ENCODE results near the gene ZFAND2A.
"Not testable (repeated sequence)": the region's sequence is repeated elsewhere in the genome, so short reads cannot be mapped to it uniquely, and the experiment has no call there.

Gene ZFAND2A

DNA sequence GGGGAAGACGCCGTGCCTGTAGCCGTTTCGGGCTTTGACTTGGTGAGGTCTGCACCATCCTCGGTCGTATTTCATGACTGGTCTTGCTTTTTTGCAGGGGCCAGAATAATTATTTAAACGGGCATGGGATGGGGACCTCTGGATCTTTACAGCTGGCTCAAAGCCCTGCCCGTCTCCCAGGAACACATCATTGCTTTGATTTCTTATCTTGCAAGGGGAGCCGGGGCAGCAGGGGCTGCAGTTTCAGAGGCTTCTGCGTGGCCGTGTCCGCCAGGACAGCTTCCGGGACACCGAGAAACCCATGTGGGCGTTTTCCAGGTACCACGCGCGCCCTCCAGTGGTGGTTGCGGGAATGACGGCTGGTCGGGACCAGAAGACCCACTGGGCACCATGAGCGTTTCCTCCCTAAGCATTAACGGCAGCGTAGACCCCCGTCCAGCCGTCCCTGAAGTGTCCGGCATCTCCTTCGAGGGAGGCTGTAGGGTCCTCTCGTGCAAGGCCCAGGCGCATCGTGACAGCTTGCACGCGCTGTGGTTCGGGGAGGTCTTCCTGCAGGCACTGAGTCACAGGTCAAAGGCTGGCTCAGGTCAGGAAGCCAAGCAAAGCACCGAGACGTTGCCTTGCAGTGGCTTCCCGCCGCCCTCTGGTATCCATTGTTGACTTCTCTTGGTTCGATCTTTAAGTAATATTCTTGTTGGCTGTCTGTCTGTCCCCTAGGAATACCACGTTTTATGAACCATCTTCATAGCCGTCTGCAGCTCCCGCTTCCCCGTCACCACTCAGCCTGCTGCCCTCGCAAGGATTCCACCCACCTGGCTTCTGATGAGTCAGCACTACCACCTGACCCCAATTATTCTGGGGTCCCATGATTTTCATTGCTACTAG is 16.2 kb upstream of the ZFAND2A start:
- peak; percentile 95 for FAIRE-seq
- DNase-seq (ENCODE audit: insufficient read length, low spot score): peak; percentile 95

- DNase-seq (ENCODE audit: insufficient read length, low spot score) (no peak), FAIRE-seq (no peak)
Measured at GRCh38 chr7:1175597-1175966, 15.6 kb upstream of the ZFAND2A start.

- no peak for DNase-seq (ENCODE audit: insufficient read length, low spot score)
- peak; percentile 16 for FAIRE-seq
Measured at GRCh38 chr7:1174881-1175596, 15.0 kb upstream of the ZFAND2A start.

GRCh38 chr7:1174002-1174401 is 14.0 kb upstream of the ZFAND2A start:
- DNase-seq (ENCODE audit: insufficient read length, low spot score): no peak
- FAIRE-seq: no peak

DNA sequence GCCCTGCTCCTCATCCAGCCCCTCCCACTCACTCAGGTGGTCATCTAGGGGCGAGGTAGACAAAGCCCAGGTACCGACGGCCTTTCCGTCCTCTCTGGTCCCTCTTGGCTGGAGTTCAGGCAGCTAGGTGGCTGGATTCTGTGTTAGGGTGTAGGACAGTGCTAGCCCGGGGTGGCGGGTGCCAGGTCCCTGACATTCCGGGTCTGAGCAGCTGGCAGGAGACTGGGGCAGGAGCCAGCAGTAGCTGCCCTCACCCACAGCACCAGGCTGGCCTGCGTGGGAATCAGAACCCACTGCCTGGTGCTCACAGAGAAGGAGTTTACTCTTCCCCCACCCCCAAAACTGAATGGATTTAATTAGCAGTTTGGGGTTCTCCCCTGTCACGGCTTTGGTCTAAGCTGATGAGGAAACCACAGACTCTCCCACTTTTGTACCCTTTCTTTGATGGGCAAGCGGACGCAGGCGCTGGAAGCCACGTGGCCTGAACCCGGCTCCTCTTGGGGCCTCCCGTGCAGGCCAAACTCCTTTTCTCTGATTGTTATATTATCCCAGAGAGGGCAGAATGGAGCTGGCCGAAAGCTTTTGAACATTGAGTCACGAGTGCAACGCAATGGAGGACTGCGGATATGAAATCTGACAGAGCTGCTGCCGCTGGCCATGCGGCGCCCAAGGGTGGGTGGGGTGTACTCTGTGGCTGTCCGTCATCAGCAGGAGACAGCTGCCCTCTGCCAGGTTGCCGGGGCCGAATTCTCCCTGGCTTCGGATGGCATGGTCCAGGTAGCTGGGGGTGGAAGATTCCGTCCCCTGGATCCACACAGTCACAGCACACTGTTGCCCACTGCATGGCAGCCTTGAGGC is 12.9 kb upstream of the ZFAND2A start:
- DNase-seq (ENCODE audit: insufficient read length, low spot score) (no peak), FAIRE-seq (no peak)

DNA sequence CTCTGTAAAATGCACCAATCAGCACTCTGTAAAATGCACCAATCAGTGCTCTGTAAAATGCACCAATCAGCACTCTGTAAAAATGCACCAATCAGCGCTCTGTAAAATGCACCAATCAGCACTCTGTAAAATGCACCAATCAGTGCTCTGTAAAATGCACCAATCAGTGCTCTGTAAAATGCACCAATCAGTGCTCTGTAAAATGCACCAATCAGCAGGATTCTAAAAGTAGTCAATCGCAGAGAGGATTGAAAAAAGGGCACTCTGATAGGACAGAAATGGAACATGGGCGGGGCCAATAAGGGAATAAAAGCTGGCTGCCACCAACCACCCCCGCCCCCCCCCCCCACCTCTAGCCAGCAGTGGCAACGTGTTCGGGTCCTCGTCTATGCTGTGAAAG is 11.5 kb upstream of the ZFAND2A start:
- not testable (repeated sequence) for FAIRE-seq; DNase-seq (ENCODE audit: insufficient read length, low spot score)

- FAIRE-seq (no peak), DNase-seq (ENCODE audit: insufficient read length, low spot score) (no peak)
Measured at GRCh38 chr7:1170741-1171501, 10.9 kb upstream of the ZFAND2A start.

DNA sequence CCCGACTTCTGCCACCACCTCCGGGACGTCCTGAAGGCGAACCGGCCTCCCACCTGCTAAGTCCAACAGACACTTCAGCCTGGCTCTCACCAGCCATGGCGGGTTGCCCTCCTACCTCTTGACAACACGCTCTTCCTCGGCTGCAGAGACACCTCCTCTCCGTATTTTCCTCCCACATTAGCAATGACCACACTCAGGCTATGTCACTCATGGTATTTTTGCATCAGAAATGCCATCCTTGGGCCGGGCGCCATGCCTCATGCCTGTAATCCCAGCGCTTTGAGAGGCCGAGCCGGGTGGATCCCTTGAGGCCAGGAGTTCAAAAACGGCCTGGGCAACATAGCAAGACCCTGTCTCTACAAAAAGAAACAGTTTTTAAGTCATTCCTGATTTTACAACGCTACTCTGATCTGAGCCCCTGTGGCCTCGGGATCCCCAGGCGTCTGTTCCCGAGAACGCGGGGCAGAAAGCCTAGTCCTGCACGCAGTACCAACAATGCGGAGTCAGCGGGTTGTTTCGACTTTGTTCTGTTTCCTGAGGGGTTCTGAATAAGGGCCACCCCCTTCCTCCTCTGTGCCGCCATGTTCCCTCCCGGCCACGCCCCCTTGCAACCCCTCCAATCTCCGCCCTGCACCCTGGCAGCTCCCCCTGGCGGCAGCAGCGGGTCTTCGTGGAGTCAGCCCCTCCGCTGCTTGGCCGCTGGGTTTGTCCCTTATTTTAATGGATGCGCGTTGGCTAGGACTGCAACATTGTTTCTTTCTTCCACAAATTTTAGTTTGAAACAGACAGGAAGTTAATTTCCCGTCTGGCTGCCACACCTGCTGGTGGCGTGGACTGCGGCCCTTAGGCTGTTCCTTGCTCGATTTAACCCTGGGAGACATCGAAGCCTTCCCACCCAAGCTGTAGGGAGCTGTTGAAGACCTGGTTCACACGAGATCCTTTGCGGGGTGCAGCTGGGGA is 9.7 kb upstream of the ZFAND2A start:
- DNase-seq (ENCODE audit: insufficient read length, low spot score) (no peak), FAIRE-seq (peak; percentile 63)

DNA sequence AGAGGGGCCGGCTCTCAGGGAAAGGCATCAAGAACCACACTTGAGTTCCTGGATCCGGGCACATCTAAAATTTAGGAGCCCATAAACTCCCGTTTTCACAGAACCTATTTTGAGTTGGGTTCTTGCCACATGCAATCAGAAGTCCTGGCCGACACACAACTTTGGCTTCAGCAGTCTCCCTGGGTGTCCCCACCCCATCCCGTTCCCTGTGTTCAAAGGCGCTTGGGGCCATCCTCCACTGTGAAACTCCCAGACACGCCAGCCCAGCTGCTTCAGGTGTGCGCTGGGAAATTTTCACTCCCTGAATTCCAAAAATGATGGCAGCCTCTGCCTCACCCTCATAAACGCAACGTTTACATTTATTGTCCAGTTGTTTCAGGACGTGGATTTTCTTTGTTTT is 8.4 kb upstream of the ZFAND2A start:
- DNase-seq (ENCODE audit: insufficient read length, low spot score) (no peak), FAIRE-seq (no peak)

DNA sequence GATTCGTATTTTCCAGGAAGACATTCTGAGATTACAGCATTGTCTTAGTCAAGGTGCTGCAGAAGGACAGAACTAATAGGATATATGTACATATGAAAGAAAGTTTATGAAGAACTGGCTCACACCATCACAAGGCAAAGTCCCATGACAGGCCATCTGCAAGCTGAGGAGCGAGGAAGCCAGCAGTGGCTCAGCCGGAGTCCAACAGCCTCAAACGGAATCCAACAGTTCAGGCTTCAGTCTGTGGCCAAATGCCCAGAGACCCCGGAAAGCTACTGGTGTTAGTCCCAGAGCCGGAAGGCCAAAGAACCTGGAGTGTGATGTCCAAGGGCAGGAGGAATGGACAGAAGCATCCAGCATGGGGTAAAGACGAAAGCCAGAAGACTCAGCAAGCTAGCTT is 4.4 kb upstream of the ZFAND2A start:
- FAIRE-seq (no peak), DNase-seq (ENCODE audit: insufficient read length, low spot score) (no peak)

- FAIRE-seq (peak; percentile 36), DNase-seq (ENCODE audit: insufficient read length, low spot score) (no peak)
Measured at GRCh38 chr7:1163121-1163520, 3.1 kb upstream of the ZFAND2A start.

- DNase-seq (ENCODE audit: insufficient read length, low spot score): no peak
- no peak for FAIRE-seq
Measured at GRCh38 chr7:1160670-1161021, 650 bp upstream of the ZFAND2A start.

DNA sequence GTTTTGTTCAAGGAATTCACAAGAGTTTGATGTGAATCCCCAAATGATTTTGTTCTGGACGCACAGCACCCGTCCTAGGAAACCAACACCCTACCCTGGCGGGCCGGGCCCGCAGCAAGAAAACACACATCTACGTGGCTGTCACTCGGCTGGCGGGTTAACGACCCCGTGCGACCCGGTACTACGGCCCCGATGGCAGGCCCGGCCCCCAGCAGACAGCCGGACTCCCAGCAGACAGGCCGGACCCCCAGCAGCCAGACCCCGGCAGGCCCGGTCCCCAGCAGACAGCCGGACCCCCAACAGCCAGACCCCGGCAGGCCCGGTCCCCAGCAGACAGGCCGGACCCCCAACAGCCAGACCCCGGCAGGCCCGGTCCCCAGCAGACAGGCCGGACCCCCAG is 765 bp downstream of the ZFAND2A start:
- not testable (repeated sequence) for DNase-seq (ENCODE audit: insufficient read length, low spot score); FAIRE-seq

GRCh38 chr7:1158203-1159126 is 1.5 kb downstream of the ZFAND2A start:
- DNase-seq (ENCODE audit: insufficient read length, low spot score) (no peak), FAIRE-seq (no peak)

DNA sequence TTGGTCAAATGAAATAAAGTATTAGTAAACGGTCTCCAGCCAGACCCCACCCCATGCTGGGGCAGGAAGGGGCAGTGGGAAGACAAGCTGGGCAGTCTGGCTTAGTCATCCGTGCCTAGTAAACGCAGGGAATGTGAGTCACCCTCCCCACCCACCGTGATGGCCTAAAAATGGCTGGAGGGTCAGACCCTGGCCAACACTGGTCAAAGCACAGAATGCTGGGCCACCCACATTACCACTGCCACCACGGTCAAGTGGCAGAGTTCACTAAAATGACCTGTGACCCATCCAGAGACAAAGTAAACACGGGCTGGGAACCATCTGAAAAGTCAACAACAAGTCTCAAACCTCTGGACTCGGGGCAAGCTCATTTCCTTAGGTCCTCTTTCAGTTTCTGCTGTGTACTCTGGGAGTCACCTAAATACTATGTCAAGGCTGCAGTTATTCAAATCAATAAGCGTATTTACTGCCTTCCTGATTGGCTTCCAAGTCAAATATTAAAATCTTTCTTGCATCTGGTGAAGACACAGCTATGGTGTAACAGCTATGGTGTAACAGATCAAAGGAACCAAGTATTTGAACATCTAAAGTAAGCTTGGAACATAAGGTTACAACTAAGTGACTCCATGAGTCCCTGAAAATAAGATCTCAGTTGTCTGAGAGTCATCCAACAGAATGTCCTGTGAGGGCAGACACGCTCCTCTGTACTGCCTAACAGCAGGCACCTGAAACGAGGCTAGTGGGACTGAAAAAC is 3.0 kb downstream of the ZFAND2A start:
- DNase-seq (ENCODE audit: insufficient read length, low spot score): no peak
- FAIRE-seq: no peak

GRCh38 chr7:1155818-1156781 is 3.9 kb downstream of the ZFAND2A start:
- not testable (repeated sequence) for DNase-seq (ENCODE audit: insufficient read length, low spot score); FAIRE-seq

Data from HTR-8/SVneo (cell line).